ENCODE measurements around the gene COPS7A.
A peak's percentile ranks its signal among the peaks of the same experiment; 100 is the strongest.

The COPS7A gene

GRCh38 chr12:6723607-6724408 is at the start of gene COPS7A:
Gene COPS7A, plus strand, starts transcription at chr12:6724046. Its CDS starts 611 bp downstream, at chr12:6724657.
- DNase-seq (ENCODE audit: low spot score) = peak; percentile 98
- in situ Hi-C loops (cut with MboI; ENCODE audit: low sequenced_read_pairs, unreplicated experiment) = no loop called here
- TF ChIP-seq CTCF (IDR thresholded peaks at IDR 0.05; ENCODE audit: borderline replicate concordance, control extremely low read depth, extremely low read depth, insufficient read depth, missing control alignments) = peak; percentile 9

- DNase-seq (ENCODE audit: low spot score) = no peak
- no peak for TF ChIP-seq CTCF (IDR thresholded peaks at IDR 0.05; ENCODE audit: borderline replicate concordance, control extremely low read depth, extremely low read depth, insufficient read depth, missing control alignments)
- in situ Hi-C loops (cut with MboI; ENCODE audit: low sequenced_read_pairs, unreplicated experiment) = no loop called here
Measured at GRCh38 chr12:6676962-6677361, 46.9 kb upstream of the COPS7A start.

- DNase-seq (ENCODE audit: low spot score) = no peak
- TF ChIP-seq CTCF (IDR thresholded peaks at IDR 0.05; ENCODE audit: borderline replicate concordance, control extremely low read depth, extremely low read depth, insufficient read depth, missing control alignments) = peak; percentile 35
- in situ Hi-C loops (cut with MboI; ENCODE audit: low sequenced_read_pairs, unreplicated experiment) = no loop called here
Measured at GRCh38 chr12:6684609-6685008, 39.2 kb upstream of the COPS7A start.

GRCh38 chr12:6685814-6686213 is 38.0 kb upstream of the COPS7A start:
- TF ChIP-seq CTCF (IDR thresholded peaks at IDR 0.05; ENCODE audit: borderline replicate concordance, control extremely low read depth, extremely low read depth, insufficient read depth, missing control alignments) = no peak
- in situ Hi-C loops (cut with MboI; ENCODE audit: low sequenced_read_pairs, unreplicated experiment) = no loop called here
- no peak for DNase-seq (ENCODE audit: low spot score)

- no peak for DNase-seq (ENCODE audit: low spot score)
- TF ChIP-seq CTCF (IDR thresholded peaks at IDR 0.05; ENCODE audit: borderline replicate concordance, control extremely low read depth, extremely low read depth, insufficient read depth, missing control alignments) = no peak
- in situ Hi-C loops (cut with MboI; ENCODE audit: low sequenced_read_pairs, unreplicated experiment) = no loop called here
Measured at GRCh38 chr12:6688543-6688998, 35.3 kb upstream of the COPS7A start.

- DNase-seq (ENCODE audit: low spot score) = peak; percentile 95
- TF ChIP-seq CTCF (IDR thresholded peaks at IDR 0.05; ENCODE audit: borderline replicate concordance, control extremely low read depth, extremely low read depth, insufficient read depth, missing control alignments) = no peak
- in situ Hi-C loops (cut with MboI; ENCODE audit: low sequenced_read_pairs, unreplicated experiment) = no loop called here
Measured at GRCh38 chr12:6688999-6689882, 34.6 kb upstream of the COPS7A start, which contains the start of gene ZNF384. Gene ZNF384, minus strand, starts transcription at chr12:6689375. Its CDS starts 9,855 bp downstream, at chr12:6679520.
